Endothelial cell of umbilical vein (primary cell): Measurements from ENCODE around the gene KCNG2.

Experiments used
- EZH2 ChIP-seq: IDR thresholded peaks from 2 replicates; pipeline ENCODE4 v1.6.1; 2012; ENCODE audit warnings: borderline replicate concordance, low read depth, mild to moderate bottlenecking, moderate library complexity, low read length, inconsistent platforms; ENCODE audit not compliant: severe bottlenecking
- GATA2 ChIP-seq: IDR thresholded peaks from 2 replicates; pipeline ENCODE4 v1.7.0; 2011; ENCODE audit warnings: low read depth, mild to moderate bottlenecking, moderate library complexity, mixed read lengths, low read length; ENCODE audit not compliant: insufficient read length, insufficient read depth
- POLR2A ChIP-seq: IDR thresholded peaks from 2 replicates; pipeline ENCODE4 v1.6.1; 2012; ENCODE audit warnings: low read depth, mild to moderate bottlenecking, control low read depth, low read length
- POLR2AphosphoS5 ChIP-seq: IDR thresholded peaks from 2 replicates; pipeline ENCODE4 v1.6.1; 2012; ENCODE audit warnings: low read depth, mild to moderate bottlenecking, control low read depth, low read length, moderate library complexity; ENCODE audit not compliant: insufficient read depth
- TF ChIP-seq, protein P1 (sequence below), 2 donors: IDR thresholded peaks; 1 replicate in 1 of 2; 2 replicates in 1 of 2; pipeline ENCODE4 v1.5.1; 2011; ENCODE audit warnings: low read length in 2 of 2, mild to moderate bottlenecking in 2 of 2, moderate library complexity in 2 of 2, control low read depth in 1 of 2, inconsistent platforms in 1 of 2, low read depth in 1 of 2; ENCODE audit not compliant: insufficient read depth in 1 of 2; ENCODE audit errors: extremely low read depth in 1 of 2

DNA sequence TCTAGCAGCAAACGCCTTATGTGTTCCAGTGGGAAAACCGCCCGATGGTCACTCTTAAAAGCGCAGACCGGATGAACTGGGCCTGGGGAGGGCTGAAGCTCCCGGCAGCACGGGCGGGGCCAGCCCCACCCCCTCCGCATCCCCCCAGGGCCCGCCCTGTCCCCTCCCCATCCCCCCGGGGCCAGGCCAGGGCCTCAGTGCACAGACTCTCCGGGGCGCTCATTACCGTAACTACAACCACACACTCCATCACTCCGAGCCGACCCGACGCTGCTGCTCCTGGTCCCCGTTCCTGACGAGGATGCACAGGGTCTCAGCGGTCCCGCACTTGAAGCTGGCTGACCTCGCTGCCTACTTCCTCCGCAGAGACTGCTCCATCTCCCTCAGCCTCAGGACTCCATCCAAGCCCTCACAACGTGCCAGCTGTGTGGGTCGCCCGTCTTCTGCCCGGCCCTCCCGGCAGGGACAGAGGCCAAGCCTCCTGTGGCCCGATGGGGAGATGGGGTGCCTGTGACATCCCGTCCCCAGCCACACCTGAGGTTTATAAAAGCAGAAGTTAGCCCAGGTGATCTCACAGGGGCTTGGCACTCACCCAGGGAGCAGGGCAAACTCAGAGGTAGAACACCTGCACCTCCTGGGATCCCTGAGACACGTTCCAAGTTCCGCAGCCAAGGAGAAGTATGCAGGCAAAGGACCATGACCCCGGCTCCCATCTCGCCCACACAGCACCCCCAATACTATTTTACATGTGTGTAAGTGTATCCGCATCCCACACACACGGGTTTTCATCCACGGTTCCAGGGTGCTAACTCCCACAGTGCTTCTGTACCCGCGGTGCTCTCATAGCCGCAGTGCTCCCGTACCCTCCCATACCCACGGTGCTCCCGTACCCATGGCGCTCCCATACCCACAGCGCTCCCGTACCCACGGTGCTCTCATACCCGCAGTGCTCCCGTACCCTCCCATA is 117.7 kb downstream of the KCNG2 start:
- TF ChIP-seq EZH2 (no peak), POLR2A (no peak), POLR2AphosphoS5 (no peak), GATA2 (no peak)
- TF ChIP-seq, protein P1, sequence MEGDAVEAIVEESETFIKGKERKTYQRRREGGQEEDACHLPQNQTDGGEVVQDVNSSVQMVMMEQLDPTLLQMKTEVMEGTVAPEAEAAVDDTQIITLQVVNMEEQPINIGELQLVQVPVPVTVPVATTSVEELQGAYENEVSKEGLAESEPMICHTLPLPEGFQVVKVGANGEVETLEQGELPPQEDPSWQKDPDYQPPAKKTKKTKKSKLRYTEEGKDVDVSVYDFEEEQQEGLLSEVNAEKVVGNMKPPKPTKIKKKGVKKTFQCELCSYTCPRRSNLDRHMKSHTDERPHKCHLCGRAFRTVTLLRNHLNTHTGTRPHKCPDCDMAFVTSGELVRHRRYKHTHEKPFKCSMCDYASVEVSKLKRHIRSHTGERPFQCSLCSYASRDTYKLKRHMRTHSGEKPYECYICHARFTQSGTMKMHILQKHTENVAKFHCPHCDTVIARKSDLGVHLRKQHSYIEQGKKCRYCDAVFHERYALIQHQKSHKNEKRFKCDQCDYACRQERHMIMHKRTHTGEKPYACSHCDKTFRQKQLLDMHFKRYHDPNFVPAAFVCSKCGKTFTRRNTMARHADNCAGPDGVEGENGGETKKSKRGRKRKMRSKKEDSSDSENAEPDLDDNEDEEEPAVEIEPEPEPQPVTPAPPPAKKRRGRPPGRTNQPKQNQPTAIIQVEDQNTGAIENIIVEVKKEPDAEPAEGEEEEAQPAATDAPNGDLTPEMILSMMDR (IDR thresholded peaks at IDR 0.05; ENCODE audit: extremely low read depth in 1 of 2, insufficient read depth in 1 of 2, low read depth in 1 of 2, low read length in 2 of 2): no peak
